Upper lobe of left lung (tissue), 6 donors: ENCODE measurements around the gene USP22. TPM values are rescaled to one million over a fixed set of nuclear protein-coding genes. Genes with fewer than 3 reads are reported as not detected.
"Not testable (repeated sequence)": the region's sequence is repeated elsewhere in the genome, so short reads cannot be mapped to it uniquely, and the experiment has no call there.

ENCODE experiments used
- ATAC-seq, 2 donors: fragments of 200-7000 bp; cut with Tn5 transposase; one replicate each; pipeline ENCODE4 v1.9.1; 2022; ENCODE audit warnings: mild to moderate bottlenecking in 2 of 2, moderate library complexity in 2 of 2; ENCODE audit not compliant: low FRiP score in 2 of 2
- DNase-seq, 2 donors: peaks; one replicate each; pipeline ENCODE4 v3.0.0-alpha.2; 2019 to 2020
- H3K27ac ChIP-seq, 4 donors: fragments of 200-600 bp; sonication (generic); one replicate each; pipeline ENCODE4 v1.5.1; 2016 to 2019
- H3K27me3 ChIP-seq, 4 donors: fragments of 200-600 bp; sonication (generic); one replicate each; pipeline ENCODE4 v1.5.1; 2017 to 2019
- H3K36me3 ChIP-seq, 4 donors: fragments of 200-600 bp; sonication (generic); one replicate each; pipeline ENCODE4 v1.5.1; 2016 to 2019
- H3K4me1 ChIP-seq, 4 donors: fragments of 200-600 bp; sonication (generic); one replicate each; pipeline ENCODE4 v1.5.1; 2018 to 2019
- H3K4me3 ChIP-seq, 4 donors: fragments of 200-600 bp; sonication (generic); one replicate each; pipeline ENCODE4 v1.5.1; 2017 to 2019; ENCODE audit warnings: mild to moderate bottlenecking in 2 of 4, moderate library complexity in 1 of 4
- H3K9me3 ChIP-seq, 4 donors: fragments of 200-600 bp; sonication (generic); one replicate each; pipeline ENCODE4 v1.5.1; 2018 to 2019
- CTCF ChIP-seq, 6 experiments: fragments of 450-650 bp in 4 of 6; fragments of 200-600 bp in 2 of 6; sonication (generic) in 2 of 6; IDR thresholded peaks; one replicate each; pipeline ENCODE4 v1.5.1; 2016 to 2019; ENCODE audit warnings: antibody characterized with exemption in 6 of 6
- EP300 ChIP-seq, 4 donors: sonication (generic); formaldehyde crosslinking; IDR thresholded peaks; one replicate each; pipeline ENCODE4 v1.5.1; 2017; ENCODE audit warnings: antibody characterized with exemption in 4 of 4, control low read depth in 2 of 4
- POLR2A ChIP-seq, 4 donors: fragments of 450-650 bp; IDR thresholded peaks; one replicate each; pipeline ENCODE4 v1.5.1; 2016 to 2017; ENCODE audit warnings: antibody characterized with exemption in 4 of 4, mild to moderate bottlenecking in 2 of 4
- POLR2AphosphoS5 ChIP-seq, 2 donors: sonication (generic); formaldehyde crosslinking; IDR thresholded peaks; one replicate each; pipeline ENCODE4 v1.5.1; 2017; ENCODE audit warnings: antibody characterized with exemption in 2 of 2
- WGBS, 2 donors: methylation state at CpG; one replicate each; pipeline ENCODE4 v1.1.5; 2017 to 2018; 5-methylcytosine and 5-hydroxymethylcytosine counted together
- total RNA-seq, 6 donors: library from RNA; depleted of rRNA in 4 of 6; stranded (reverse); fragments of >200 nt in 4 of 6; gene quantifications; one replicate each; pipeline versions ENCODE4 v1.1.0 to v1.2.1, GENCODE V29; 2016 to 2021
- donor health status: DM: no; HTN: no; CAD: no; lungs with moderate emphysema.
- donor health status: DM: no; HTN: yes; CAD: no; lungs with severe emphysema.

The USP22 gene
- total RNA-seq, 6 donors from 2014 or later, result 134 to 302 (median 177) TPM

- Histone ChIP-seq H3K9me3 (no peaks in the 10 kb centered on the region), H3K27ac (no peak overlapping the region), H3K36me3 (no peaks in the 10 kb centered on the region), H3K4me1 (no peaks in the 10 kb centered on the region), H3K27me3 (no peaks in the 10 kb centered on the region), H3K4me3 (no peak overlapping the region)
- 81 to 100% methylated on average over 4 to 8 of the region's 13 CpGs for WGBS, 2 donors
- TF ChIP-seq CTCF (IDR thresholded peaks at IDR 0.05) (no peak), POLR2AphosphoS5 (IDR thresholded peaks at IDR 0.05) (no peak), POLR2A (IDR thresholded peaks at IDR 0.05) (no peak), EP300 (IDR thresholded peaks at IDR 0.05) (no peak)
- ATAC-seq (peak; percentile 19 to 27), DNase-seq (peak in 1 of 2 donors; percentile 64)
Measured at GRCh38 chr17:21061158-21061835, 18.5 kb upstream of the USP22 start.

GRCh38 chr17:21059761-21060160, 16.9 kb upstream of the USP22 start:
- WGBS, 2 donors, result 93% methylated on average over 7 of the region's 7 CpGs; no CpG with 5 or more reads in 1 of the 2 donors
- Histone ChIP-seq H3K9me3 (no peaks in the 10 kb centered on the region), H3K36me3 (no peaks in the 10 kb centered on the region), H3K4me1 (no peaks in the 10 kb centered on the region), H3K27me3 (no peaks in the 10 kb centered on the region), H3K27ac (no peak overlapping the region), H3K4me3 (no peak overlapping the region)
- ATAC-seq (no peak), DNase-seq (no peak)
- no peak for TF ChIP-seq EP300 (IDR thresholded peaks at IDR 0.05)
- TF ChIP-seq POLR2AphosphoS5 (IDR thresholded peaks at IDR 0.05), result no peak
- TF ChIP-seq POLR2A (IDR thresholded peaks at IDR 0.05), result no peak
- no peak for TF ChIP-seq CTCF (IDR thresholded peaks at IDR 0.05)

GRCh38 chr17:21058098-21058893, 15.5 kb upstream of the USP22 start:
- no peaks in the 10 kb centered on the region for H3K4me1 ChIP-seq
- TF ChIP-seq POLR2A (IDR thresholded peaks at IDR 0.05) (no peak), POLR2AphosphoS5 (IDR thresholded peaks at IDR 0.05) (no peak), EP300 (IDR thresholded peaks at IDR 0.05) (no peak), CTCF (IDR thresholded peaks at IDR 0.05) (no peak)
- no peaks in the 10 kb centered on the region for H3K9me3 ChIP-seq
- H3K36me3 ChIP-seq, result no peaks in the 10 kb centered on the region
- 81 to 87% methylated on average over 5 of the region's 5 CpGs for WGBS, 2 donors
- H3K27me3 ChIP-seq, result no peaks in the 10 kb centered on the region
- H3K4me3 ChIP-seq, result no peak overlapping the region
- DNase-seq (no peak), ATAC-seq (no peak)
- no peak overlapping the region for H3K27ac ChIP-seq

- H3K4me3 ChIP-seq, H3K36me3 ChIP-seq, H3K27ac ChIP-seq, H3K9me3 ChIP-seq, H3K27me3 ChIP-seq, DNase-seq, ATAC-seq: not testable (repeated sequence)
- H3K4me1 ChIP-seq, result peaks cover 7 to 13% (median 11%) of the 10 kb centered on the region in 4 donors
- 94 to 98% methylated on average over 8 of the region's 8 CpGs for WGBS, 2 donors
Measured at GRCh38 chr17:21053056-21053455, 10.2 kb upstream of the USP22 start.

- Histone ChIP-seq H3K27me3 (no peaks in the 10 kb centered on the region), H3K36me3 (no peaks in the 10 kb centered on the region), H3K4me1 (peaks cover 7 to 13% (median 11%) of the 10 kb centered on the region in 4 donors), H3K27ac (no peak overlapping the region), H3K4me3 (no peak overlapping the region), H3K9me3 (no peaks in the 10 kb centered on the region)
- ATAC-seq, result no peak
- TF ChIP-seq POLR2A (IDR thresholded peaks at IDR 0.05) (no peak), CTCF (IDR thresholded peaks at IDR 0.05) (no peak), POLR2AphosphoS5 (IDR thresholded peaks at IDR 0.05) (no peak), EP300 (IDR thresholded peaks at IDR 0.05) (no peak)
- DNase-seq, result no peak
- 84 to 88% methylated on average over 1 of the region's 1 CpG for WGBS, 2 donors
Measured at GRCh38 chr17:21049457-21049856, 6.6 kb upstream of the USP22 start.
